Raji (cell line): ENCODE results near the gene CFAP46.

Experiments used
- POLR2A ChIP-seq: IDR thresholded peaks from 2 replicates; pipeline ENCODE4 v1.6.1; 2011; ENCODE audit warnings: low read depth, low read length, control low read depth; ENCODE audit not compliant: insufficient read depth

CFAP46 gene

GRCh38 chr10:132893090-132893489 is 49.3 kb downstream of the CFAP46 start:
- no peak for TF ChIP-seq POLR2A

GRCh38 chr10:132892004-132892403 is 50.4 kb downstream of the CFAP46 start:
- TF ChIP-seq POLR2A = no peak

DNA sequence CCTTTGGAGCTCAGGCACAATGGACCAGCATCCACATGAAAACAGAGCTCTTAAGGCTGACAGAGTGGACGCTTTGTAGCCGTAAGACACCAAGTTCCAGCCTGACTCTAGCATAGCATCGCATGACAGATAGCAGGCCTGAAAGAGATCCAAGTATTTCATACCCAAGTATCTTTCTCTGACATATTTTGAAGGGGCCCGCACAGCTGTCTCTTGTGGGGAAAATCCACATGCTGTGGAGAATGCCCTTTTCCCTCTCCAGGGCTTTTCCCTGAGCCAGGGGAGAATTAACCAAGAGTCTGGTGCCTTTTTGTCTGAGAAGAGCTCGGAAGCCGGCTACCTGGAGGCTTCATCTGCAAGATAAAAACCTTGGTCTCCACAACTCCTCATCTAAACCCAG is 51.0 kb downstream of the CFAP46 start:
- TF ChIP-seq POLR2A = no peak

DNA sequence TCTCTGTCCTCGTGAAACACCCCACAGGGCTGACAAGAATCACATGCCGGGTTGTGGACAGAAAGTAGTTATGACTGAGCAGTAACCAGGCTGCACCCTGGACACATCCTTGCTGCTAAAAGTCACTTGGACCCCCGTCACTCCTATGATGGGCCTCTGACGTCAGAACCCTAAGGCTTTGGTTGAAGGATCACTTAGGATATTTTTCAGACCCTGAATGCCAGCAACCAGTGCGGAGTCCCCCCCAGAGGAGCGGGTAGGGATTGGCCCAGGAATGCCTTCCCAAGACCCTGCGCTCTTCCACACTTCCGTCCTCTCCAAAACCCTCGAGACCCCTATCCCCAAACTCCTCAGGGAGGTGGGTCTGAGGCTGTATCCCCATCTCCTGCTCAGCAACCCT is 52.1 kb downstream of the CFAP46 start:
- TF ChIP-seq POLR2A = no peak

GRCh38 chr10:132889556-132889955 is 52.8 kb downstream of the CFAP46 start:
- no peak for TF ChIP-seq POLR2A

DNA sequence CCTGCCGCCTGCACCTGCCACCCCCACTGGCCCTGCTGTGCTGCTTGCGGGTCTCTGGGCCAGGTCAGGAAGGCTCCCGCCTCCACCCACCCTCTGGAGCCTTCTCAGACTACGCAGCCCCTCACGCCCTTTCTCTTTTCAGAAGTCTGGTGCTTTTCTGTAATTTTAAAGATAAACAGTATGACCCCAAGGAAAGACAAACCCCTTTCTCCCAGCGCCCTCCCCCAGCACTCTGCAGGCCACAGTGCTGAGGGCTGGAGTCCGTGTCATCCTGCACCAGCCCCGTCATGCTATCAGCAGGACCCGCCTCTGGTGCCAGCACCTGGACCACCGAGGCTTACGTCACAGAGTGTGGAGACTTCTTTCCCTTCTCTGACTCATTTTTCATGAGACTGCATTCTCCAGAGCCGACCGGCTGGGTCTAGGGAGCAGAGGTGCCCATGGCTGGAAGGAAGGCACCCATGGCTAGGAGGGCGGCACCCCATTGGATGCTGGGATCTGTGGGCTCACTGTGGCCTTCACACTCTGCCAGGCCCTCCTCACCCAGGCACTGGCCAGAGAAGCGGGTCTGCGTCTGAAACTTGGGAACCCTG is 53.4 kb downstream of the CFAP46 start:
- no peak for TF ChIP-seq POLR2A

DNA sequence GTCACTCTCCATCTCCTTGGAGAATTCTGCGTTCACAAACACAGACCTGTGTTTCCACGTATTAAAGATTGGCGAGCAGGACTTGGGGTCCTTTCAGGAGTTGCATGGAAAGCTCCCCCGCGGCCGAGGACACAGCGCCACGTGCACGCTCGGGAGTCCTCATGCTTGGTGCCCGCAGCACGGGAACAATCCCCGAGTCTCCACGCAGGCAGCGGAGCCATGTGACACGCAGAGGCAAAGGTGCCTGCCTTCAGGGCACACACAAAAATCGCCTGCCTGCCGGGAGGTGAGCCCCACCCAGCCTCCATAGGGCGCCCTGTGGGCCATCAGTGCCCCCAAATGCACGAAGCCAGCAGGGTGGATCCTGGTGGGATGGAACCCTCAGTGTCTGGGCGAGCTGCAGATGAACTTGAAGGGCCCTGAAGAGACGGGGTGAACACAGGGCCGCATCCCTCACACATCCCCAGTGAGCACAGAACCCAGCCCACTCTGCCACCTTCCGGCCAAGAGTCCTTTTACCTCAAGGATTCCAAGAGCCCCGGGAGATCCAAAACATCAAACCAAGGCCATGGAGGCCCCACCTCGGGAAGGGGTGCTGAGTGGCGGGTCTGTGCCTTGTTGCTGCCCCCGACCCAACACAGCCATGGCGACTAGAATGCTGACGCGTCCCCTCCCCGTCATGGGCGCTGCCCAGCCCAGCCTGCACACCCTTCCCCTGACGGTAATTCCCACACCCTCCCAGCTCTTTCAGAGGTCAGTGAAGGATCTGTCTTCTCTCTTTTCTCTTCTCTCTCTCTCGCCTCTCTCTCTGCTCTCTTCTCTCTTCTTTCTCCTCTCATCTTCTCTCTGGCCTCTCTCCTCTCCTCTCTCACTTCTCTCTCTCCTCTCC is 55.9 kb downstream of the CFAP46 start:
- TF ChIP-seq POLR2A = no peak

DNA sequence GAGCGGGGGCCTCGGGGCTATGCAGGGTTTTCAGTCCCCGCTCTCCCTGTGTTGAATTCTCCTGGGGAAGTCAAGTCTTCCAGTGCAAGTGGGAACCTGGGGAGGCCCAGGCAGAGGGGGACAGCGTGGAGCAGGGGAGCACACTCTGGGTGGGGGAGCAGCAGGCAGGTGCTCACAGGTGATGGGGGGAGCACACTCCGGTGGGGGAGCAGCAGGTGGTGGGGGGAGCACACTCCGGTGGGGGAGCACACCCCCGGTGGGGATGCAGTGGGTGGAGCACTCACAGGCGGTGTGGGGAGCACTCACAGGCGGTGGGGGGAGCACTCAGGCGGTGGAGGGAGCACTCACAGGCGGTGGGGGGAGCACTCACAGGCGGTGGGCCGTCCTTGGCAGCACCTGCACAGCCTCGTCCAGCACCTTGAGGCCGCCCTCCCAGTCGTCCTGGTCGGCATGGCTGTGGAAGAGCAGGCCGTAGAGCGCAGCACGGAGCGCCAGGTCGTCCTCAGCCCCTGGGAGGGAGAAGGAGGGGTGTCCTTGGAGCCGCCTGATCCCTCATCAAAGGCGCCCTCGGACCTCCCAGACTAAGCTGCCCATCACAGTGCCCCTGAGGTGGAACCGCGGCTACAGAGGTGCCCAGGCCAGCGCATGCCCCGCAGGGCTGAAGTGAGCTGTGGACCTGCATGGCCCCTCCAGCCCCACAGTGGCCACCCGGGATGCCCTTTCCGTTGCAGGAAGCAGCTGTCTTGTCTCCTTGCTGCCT is 56.7 kb downstream of the CFAP46 start:
- no peak for TF ChIP-seq POLR2A

- TF ChIP-seq POLR2A = no peak
Measured at GRCh38 chr10:132884691-132885271, 57.6 kb downstream of the CFAP46 start.

- TF ChIP-seq POLR2A = no peak
Measured at GRCh38 chr10:132884041-132884440, 58.3 kb downstream of the CFAP46 start.

GRCh38 chr10:132883391-132883881 is 58.9 kb downstream of the CFAP46 start:
- no peak for TF ChIP-seq POLR2A

DNA sequence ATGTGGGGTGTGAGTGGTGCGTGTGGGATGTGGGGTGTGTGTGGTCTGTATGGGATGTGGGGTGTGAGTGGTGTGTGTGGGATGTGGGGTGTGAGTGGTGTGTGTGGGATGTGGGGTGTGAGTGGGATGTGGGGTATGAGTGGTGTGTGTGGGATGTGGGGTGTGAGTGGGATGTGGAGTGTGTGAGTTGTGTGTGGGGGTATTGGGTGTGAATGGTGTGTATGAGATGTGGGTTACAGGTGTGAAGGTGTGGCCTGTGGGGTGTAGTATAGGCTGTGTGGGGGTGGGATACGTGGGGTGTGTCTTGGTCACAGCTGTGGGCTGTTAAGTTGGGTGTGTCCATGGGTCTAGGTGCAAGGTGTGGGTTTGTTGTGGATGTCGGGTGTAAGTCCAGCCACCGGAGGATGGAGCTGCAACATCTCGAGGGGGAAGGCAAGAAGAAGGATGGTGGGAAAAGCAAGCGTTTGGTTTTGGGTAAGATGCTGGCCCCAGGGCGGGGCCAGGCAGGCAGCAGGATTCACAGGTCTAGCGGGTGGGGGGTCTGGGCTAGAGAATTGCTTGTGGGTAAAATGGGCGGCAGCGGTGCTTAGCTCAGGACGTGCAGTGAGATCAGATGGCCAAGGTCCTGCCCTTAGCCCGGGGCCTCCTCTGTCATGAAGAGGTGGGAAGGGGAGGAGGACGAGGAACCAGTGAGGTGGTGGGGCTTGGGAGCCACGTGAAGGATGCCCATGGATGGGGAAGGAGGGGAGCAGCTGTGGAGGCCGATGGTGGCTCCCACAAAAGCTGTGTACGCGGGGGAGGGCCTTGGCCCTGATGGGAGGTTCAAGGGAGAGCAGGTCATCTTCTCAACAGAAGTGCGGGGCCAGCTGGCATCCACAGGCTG is 60.1 kb downstream of the CFAP46 start:
- TF ChIP-seq POLR2A = no peak

DNA sequence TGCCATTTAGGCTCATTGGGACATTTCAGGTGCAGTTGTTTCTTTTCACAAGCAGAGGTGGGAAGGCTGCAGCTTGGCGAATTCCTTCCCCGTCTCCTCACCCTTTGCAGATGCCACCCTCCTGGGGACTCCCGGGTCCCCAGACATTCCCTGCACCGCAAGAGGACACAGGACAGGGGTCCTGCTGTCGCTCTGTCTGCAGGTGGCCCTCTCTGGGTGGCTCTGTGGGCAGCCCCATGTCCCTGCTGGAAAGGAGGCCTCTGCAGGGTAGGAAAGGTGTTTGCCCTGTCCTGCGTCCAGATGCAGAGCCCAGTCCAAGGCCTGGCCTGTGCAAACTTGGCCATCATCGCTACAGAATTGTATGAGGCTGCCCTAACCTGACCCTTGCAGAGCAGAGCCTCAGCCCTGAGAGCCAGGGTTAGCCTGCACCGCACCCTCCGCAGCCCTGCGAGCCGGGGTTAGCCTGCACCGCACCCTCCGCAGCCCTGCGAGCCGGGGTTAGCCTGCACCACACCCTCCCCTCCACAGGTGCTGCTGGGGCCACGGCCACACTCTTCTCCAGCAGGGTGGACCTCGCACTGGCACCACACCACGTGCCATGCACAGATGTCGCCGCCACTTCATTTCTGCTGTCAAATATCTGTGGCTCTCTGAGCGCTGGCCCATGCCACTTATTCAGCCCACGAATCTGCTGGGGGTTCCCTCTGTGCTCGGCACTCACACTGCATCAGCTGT is 61.0 kb downstream of the CFAP46 start:
- no peak for TF ChIP-seq POLR2A
